ENCODE measurements around the gene RAD51B. TPM values are rescaled to one million over a fixed set of nuclear protein-coding genes. Genes with fewer than 3 reads are reported as not detected.

Gene RAD51B
- total RNA-seq, 1 donor from 2014 or later: 28.5 TPM

DNA sequence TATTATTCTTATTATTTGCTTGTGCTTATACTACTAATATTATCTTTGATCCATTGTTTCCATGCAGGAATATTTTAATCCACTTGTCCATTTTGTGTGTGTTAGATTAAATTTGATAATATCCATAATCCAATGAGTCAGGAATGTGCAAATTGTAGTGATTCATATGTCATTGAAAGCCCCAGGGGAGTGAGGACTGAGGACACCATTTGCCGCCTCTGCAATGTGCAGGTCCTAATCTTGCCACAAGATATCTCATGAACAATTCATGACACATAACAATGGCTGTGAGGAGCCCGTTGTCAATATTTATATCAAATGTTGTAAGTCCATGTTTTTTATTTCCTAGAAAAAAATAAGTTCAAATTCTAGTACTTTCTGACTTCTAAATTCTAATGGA, 722.8 kb downstream of the RAD51B start:
- no peak overlapping the region for H3K4me3 ChIP-seq
- TF ChIP-seq POLR2A (IDR thresholded peaks at IDR 0.05) (no peak), POLR2AphosphoS5 (IDR thresholded peaks at IDR 0.05; ENCODE audit: insufficient read depth in 1 of 2, low read depth in 1 of 2) (no peak)
- TF ChIP-seq, protein P1, sequence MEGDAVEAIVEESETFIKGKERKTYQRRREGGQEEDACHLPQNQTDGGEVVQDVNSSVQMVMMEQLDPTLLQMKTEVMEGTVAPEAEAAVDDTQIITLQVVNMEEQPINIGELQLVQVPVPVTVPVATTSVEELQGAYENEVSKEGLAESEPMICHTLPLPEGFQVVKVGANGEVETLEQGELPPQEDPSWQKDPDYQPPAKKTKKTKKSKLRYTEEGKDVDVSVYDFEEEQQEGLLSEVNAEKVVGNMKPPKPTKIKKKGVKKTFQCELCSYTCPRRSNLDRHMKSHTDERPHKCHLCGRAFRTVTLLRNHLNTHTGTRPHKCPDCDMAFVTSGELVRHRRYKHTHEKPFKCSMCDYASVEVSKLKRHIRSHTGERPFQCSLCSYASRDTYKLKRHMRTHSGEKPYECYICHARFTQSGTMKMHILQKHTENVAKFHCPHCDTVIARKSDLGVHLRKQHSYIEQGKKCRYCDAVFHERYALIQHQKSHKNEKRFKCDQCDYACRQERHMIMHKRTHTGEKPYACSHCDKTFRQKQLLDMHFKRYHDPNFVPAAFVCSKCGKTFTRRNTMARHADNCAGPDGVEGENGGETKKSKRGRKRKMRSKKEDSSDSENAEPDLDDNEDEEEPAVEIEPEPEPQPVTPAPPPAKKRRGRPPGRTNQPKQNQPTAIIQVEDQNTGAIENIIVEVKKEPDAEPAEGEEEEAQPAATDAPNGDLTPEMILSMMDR (IDR thresholded peaks at IDR 0.05): no peak
- peaks cover 82% of the 10 kb centered on the region for H3K4me1 ChIP-seq
- H3K9me3 ChIP-seq: no peaks in the 10 kb centered on the region
- H3K27ac ChIP-seq: peak overlapping the region; percentile 96
- no peak for DNase-seq (ENCODE audit: extremely low spot score in 2 of 2)
- H3K27me3 ChIP-seq: no peaks in the 10 kb centered on the region
- H3K36me3 ChIP-seq: no peaks in the 10 kb centered on the region
- intact Hi-C loops (cut with DNase I): loop anchor here (10.0 kb wide), 1 partner anchor 122 kb away; no protein-coding TSS in a partner anchor

DNA sequence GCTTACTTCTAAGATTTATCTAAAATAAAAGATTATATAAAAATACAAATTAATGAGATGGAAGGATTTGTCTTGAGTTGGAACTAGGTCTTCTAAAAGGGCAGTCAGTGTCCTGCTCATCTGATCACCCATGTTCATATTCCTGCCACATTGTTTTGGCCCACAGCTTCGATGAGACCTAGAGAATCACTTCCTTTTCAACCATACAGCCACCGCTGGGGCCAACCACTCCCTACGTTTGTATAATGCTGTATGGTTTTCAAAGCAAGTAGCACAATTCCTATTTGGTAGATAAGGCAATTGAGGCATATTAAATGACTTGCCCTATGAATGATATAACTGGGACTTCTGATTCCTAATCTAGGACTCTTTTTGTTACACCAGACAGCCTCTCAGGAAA, 723.9 kb downstream of the RAD51B start:
- TF ChIP-seq POLR2AphosphoS5 (IDR thresholded peaks at IDR 0.05; ENCODE audit: insufficient read depth in 1 of 2, low read depth in 1 of 2) (peak in 1 of 2 donors; percentile 2), POLR2A (IDR thresholded peaks at IDR 0.05) (no peak)
- TF ChIP-seq, protein P1 (IDR thresholded peaks at IDR 0.05): peak in 1 of 3 experiments; percentile 5
- peak in 1 of 2 donors; percentile 88 for DNase-seq (ENCODE audit: extremely low spot score in 2 of 2)
- intact Hi-C loops (cut with DNase I): loop anchor here (10.0 kb wide), 1 partner anchor 121 kb away; no protein-coding TSS in a partner anchor
- Histone ChIP-seq H3K4me3 (no peak overlapping the region), H3K4me1 (peaks cover 93% of the 10 kb centered on the region), H3K27me3 (no peaks in the 10 kb centered on the region), H3K27ac (peak overlapping the region; percentile 96), H3K36me3 (no peaks in the 10 kb centered on the region), H3K9me3 (no peaks in the 10 kb centered on the region)

GRCh38 chr14:68544081-68544892, 724.7 kb downstream of the RAD51B start:
- H3K27ac ChIP-seq: peak overlapping the region; percentile 96
- H3K36me3 ChIP-seq: no peaks in the 10 kb centered on the region
- intact Hi-C loops (cut with DNase I): loop anchor here (10.0 kb wide), 1 partner anchor 121 kb away; no protein-coding TSS in a partner anchor
- no peaks in the 10 kb centered on the region for H3K9me3 ChIP-seq
- TF ChIP-seq, protein P1 (IDR thresholded peaks at IDR 0.05): no peak
- TF ChIP-seq POLR2AphosphoS5 (IDR thresholded peaks at IDR 0.05; ENCODE audit: insufficient read depth in 1 of 2, low read depth in 1 of 2) (peak; percentile 20 to 93), POLR2A (IDR thresholded peaks at IDR 0.05) (no peak)
- peaks cover 97% of the 10 kb centered on the region for H3K4me1 ChIP-seq
- peak in 1 of 2 donors; percentile 99 for DNase-seq (ENCODE audit: extremely low spot score in 2 of 2)
- no peaks in the 10 kb centered on the region for H3K27me3 ChIP-seq
- no peak overlapping the region for H3K4me3 ChIP-seq

- intact Hi-C loops (cut with DNase I): loop anchor here (5.0 to 10.0 kb wide), 2 partner anchors 118 to 245 kb away; partner anchors contain the start of gene ZFP36L1
- H3K27me3 ChIP-seq: no peaks in the 10 kb centered on the region
- no peaks in the 10 kb centered on the region for H3K9me3 ChIP-seq
- peak in 1 of 2 donors; percentile 93 for DNase-seq (ENCODE audit: extremely low spot score in 2 of 2)
- H3K36me3 ChIP-seq: no peaks in the 10 kb centered on the region
- TF ChIP-seq, protein P1 (IDR thresholded peaks at IDR 0.05): no peak
- TF ChIP-seq POLR2AphosphoS5 (IDR thresholded peaks at IDR 0.05; ENCODE audit: insufficient read depth in 1 of 2, low read depth in 1 of 2): no peak
- TF ChIP-seq POLR2A (IDR thresholded peaks at IDR 0.05): no peak
- no peak overlapping the region for H3K4me3 ChIP-seq
- H3K4me1 ChIP-seq: peaks cover 97% of the 10 kb centered on the region
- peak overlapping the region; percentile 96 for H3K27ac ChIP-seq
These were observed 727.3 kb downstream of the RAD51B start for GRCh38 chr14:68546839-68547238.

Measured in vagina (tissue), 2 donors.